ENCODE results near the gene IPCEF1. TPM values are rescaled to one million over a fixed set of nuclear protein-coding genes. Genes with fewer than 3 reads are reported as not detected.
A peak's percentile ranks its signal among the peaks of the same experiment; 100 is the strongest.

IPCEF1 gene
- total RNA-seq, 1 experiment from 2014 or later, result 0.57 TPM

DNA sequence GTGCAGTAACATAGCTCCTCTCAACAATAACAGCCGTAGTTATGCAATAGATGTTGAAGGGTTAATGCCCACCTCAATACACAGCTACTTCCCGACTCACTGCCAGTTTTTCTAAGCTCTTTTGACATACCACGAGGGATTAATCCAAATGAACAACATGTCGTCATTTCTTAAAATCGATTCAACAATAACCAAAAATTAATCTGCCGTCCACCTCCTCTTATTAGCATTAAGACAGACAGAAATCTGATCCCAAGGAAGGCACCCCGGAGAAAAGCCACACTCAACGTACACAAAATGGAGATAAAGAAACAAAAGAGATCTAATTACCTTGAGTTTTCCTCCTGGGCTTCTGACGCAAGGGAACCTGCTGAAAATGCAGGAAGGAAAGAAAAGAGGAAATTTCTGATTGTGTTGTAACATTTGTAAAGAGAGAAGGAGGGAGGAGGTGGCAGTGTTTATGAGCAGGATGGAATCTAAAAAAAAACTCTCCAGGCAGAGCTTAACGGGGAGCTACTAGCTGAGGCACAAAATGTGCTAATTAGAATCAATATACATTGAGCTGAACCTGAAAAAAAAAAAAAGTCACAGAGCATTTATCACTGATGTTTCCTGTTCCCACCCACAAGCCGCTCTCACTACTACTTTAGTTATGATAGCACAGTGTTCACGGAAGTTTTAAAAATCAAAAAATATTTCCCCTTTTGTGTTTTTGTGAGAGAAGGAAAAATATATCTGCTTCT is 109.3 kb downstream of the IPCEF1 start:
- Histone ChIP-seq H3K27me3 (ENCODE audit: insufficient read depth, low read depth) (no peaks in the 10 kb centered on the region), H3K4me1 (replicated peaks; ENCODE audit: insufficient read depth) (no peaks in the 10 kb centered on the region), H3K79me2 (ENCODE audit: low read depth) (no peaks in the 10 kb centered on the region), H3F3A (ENCODE audit: insufficient read depth, low read depth) (no peaks in the 10 kb centered on the region), H2AFZ (0 out of 2 replicates have a peak overlapping the region, but pooled peaks have one; percentile 52), H3K9me2 (ENCODE audit: insufficient read depth) (no peaks in the 10 kb centered on the region), H3K4me2 (no peak overlapping the region), H3K27ac (no peak overlapping the region), H3K4me3 (no peak overlapping the region), H4K20me1 (ENCODE audit: insufficient read depth) (no peaks in the 10 kb centered on the region), H3K9me3 (ENCODE audit: insufficient read depth, low read depth) (no peaks in the 10 kb centered on the region), H3K36me3 (ENCODE audit: low read depth) (no peaks in the 10 kb centered on the region)
- intact Hi-C loops (cut with micrococcal nuclease; ENCODE audit: unreplicated experiment), result no loop called here
- ChIA-PET POLR2A (ENCODE audit: unreplicated experiment) (interaction anchor here (0.6 to 0.7 kb wide), 2 partner anchors 11 to 1638 kb away, joined by 5 to 14 read pairs; no protein-coding TSS in a partner anchor), CTCF (no interaction called here)
- no TSS peak for BruUV-seq (replicated peaks)
- no peak for DNase-seq
- TF ChIP-seq, protein P1, sequence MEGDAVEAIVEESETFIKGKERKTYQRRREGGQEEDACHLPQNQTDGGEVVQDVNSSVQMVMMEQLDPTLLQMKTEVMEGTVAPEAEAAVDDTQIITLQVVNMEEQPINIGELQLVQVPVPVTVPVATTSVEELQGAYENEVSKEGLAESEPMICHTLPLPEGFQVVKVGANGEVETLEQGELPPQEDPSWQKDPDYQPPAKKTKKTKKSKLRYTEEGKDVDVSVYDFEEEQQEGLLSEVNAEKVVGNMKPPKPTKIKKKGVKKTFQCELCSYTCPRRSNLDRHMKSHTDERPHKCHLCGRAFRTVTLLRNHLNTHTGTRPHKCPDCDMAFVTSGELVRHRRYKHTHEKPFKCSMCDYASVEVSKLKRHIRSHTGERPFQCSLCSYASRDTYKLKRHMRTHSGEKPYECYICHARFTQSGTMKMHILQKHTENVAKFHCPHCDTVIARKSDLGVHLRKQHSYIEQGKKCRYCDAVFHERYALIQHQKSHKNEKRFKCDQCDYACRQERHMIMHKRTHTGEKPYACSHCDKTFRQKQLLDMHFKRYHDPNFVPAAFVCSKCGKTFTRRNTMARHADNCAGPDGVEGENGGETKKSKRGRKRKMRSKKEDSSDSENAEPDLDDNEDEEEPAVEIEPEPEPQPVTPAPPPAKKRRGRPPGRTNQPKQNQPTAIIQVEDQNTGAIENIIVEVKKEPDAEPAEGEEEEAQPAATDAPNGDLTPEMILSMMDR (conservative IDR thresholded peaks at IDR 0.05), result no peak
- no peak for TF ChIP-seq EZH2 (IDR thresholded peaks at IDR 0.05; ENCODE audit: low read depth)

GRCh38 chr6:154246723-154247118 is 109.9 kb downstream of the IPCEF1 start:
- no peak for DNase-seq
- Histone ChIP-seq H3K79me2 (ENCODE audit: low read depth) (no peaks in the 10 kb centered on the region), H3K4me2 (no peak overlapping the region), H2AFZ (no peak overlapping the region), H3K27ac (no peak overlapping the region), H3K9me2 (ENCODE audit: insufficient read depth) (no peaks in the 10 kb centered on the region), H3K4me3 (no peak overlapping the region), H3K27me3 (ENCODE audit: insufficient read depth, low read depth) (no peaks in the 10 kb centered on the region), H3K4me1 (replicated peaks; ENCODE audit: insufficient read depth) (no peaks in the 10 kb centered on the region), H3F3A (ENCODE audit: insufficient read depth, low read depth) (no peaks in the 10 kb centered on the region), H3K9me3 (ENCODE audit: insufficient read depth, low read depth) (no peaks in the 10 kb centered on the region), H4K20me1 (ENCODE audit: insufficient read depth) (no peaks in the 10 kb centered on the region), H3K36me3 (ENCODE audit: low read depth) (no peaks in the 10 kb centered on the region)
- intact Hi-C loops (cut with micrococcal nuclease; ENCODE audit: unreplicated experiment), result no loop called here
- no TSS peak for BruUV-seq (replicated peaks)
- CTCF ChIA-PET, result no interaction called here
- POLR2A ChIA-PET (ENCODE audit: unreplicated experiment), result interaction anchor here (0.6 kb wide), 1 partner anchor 10 kb away, joined by 5 read pairs; no protein-coding TSS in a partner anchor
- no peak for TF ChIP-seq EZH2 (IDR thresholded peaks at IDR 0.05; ENCODE audit: low read depth)
- TF ChIP-seq, protein P1 (conservative IDR thresholded peaks at IDR 0.05), result no peak

GRCh38 chr6:154245506-154245905 is 111.1 kb downstream of the IPCEF1 start:
- no peaks in the 10 kb centered on the region for H4K20me1 ChIP-seq (ENCODE audit: insufficient read depth)
- CTCF ChIA-PET, result no interaction called here
- H3K36me3 ChIP-seq (ENCODE audit: low read depth), result no peaks in the 10 kb centered on the region
- H3K4me2 ChIP-seq, result no peak overlapping the region
- H3K4me1 ChIP-seq (replicated peaks; ENCODE audit: insufficient read depth), result no peaks in the 10 kb centered on the region
- no peaks in the 10 kb centered on the region for H3K79me2 ChIP-seq (ENCODE audit: low read depth)
- POLR2A ChIA-PET (ENCODE audit: unreplicated experiment), result no interaction called here
- no peaks in the 10 kb centered on the region for H3K9me3 ChIP-seq (ENCODE audit: insufficient read depth, low read depth)
- BruUV-seq (replicated peaks), result no TSS peak
- no peak overlapping the region for H2AFZ ChIP-seq
- intact Hi-C loops (cut with micrococcal nuclease; ENCODE audit: unreplicated experiment), result no loop called here
- H3K27me3 ChIP-seq (ENCODE audit: insufficient read depth, low read depth), result no peaks in the 10 kb centered on the region
- DNase-seq, result no peak
- no peak for TF ChIP-seq EZH2 (IDR thresholded peaks at IDR 0.05; ENCODE audit: low read depth)
- TF ChIP-seq, protein P1 (conservative IDR thresholded peaks at IDR 0.05), result no peak
- H3K9me2 ChIP-seq (ENCODE audit: insufficient read depth), result no peaks in the 10 kb centered on the region
- H3K27ac ChIP-seq, result no peak overlapping the region
- H3F3A ChIP-seq (ENCODE audit: insufficient read depth, low read depth), result no peaks in the 10 kb centered on the region
- no peak overlapping the region for H3K4me3 ChIP-seq
